ENCODE measurements around the gene YPEL1.
A peak's percentile ranks its signal among the peaks of the same experiment; 100 is the strongest.

The YPEL1 gene

GRCh38 chr22:21702700-21703683, 32.6 kb downstream of the YPEL1 start:
- H3K4me3 ChIP-seq (ENCODE audit: low read depth, low read length), result no peak overlapping the region
- no peak for TF ChIP-seq CTCF (conservative IDR thresholded peaks at IDR 0.05; ENCODE audit: low read depth, low read length)
- no peak for DNase-seq (ENCODE audit: low read depth)

GRCh38 chr22:21702094-21702493, 33.5 kb downstream of the YPEL1 start:
- TF ChIP-seq CTCF (conservative IDR thresholded peaks at IDR 0.05; ENCODE audit: low read depth, low read length), result no peak
- H3K4me3 ChIP-seq (ENCODE audit: low read depth, low read length), result no peak overlapping the region
- DNase-seq (ENCODE audit: low read depth), result no peak

- H3K4me3 ChIP-seq (ENCODE audit: low read depth, low read length), result no peak overlapping the region
- no peak for TF ChIP-seq CTCF (conservative IDR thresholded peaks at IDR 0.05; ENCODE audit: low read depth, low read length)
- DNase-seq (ENCODE audit: low read depth), result no peak
These were observed 34.1 kb downstream of the YPEL1 start for GRCh38 chr22:21701384-21701971.

- no peak for DNase-seq (ENCODE audit: low read depth)
- no peak overlapping the region for H3K4me3 ChIP-seq (ENCODE audit: low read depth, low read length)
- no peak for TF ChIP-seq CTCF (conservative IDR thresholded peaks at IDR 0.05; ENCODE audit: low read depth, low read length)
These were observed 34.8 kb downstream of the YPEL1 start for GRCh38 chr22:21700822-21701221.

- H3K4me3 ChIP-seq (ENCODE audit: low read depth, low read length), result no peak overlapping the region
- TF ChIP-seq CTCF (conservative IDR thresholded peaks at IDR 0.05; ENCODE audit: low read depth, low read length), result no peak
- no peak for DNase-seq (ENCODE audit: low read depth)
These were observed 36.0 kb downstream of the YPEL1 start for GRCh38 chr22:21699643-21700042.

- DNase-seq (ENCODE audit: low read depth), result peak; percentile 63
- no peak for TF ChIP-seq CTCF (conservative IDR thresholded peaks at IDR 0.05; ENCODE audit: low read depth, low read length)
- no peak overlapping the region for H3K4me3 ChIP-seq (ENCODE audit: low read depth, low read length)
These were observed 36.9 kb downstream of the YPEL1 start for GRCh38 chr22:21698430-21699329.

Measured in choroid plexus epithelial cell (primary cell).